ENCODE results near the gene C2orf81.

The C2orf81 gene

GRCh38 chr2:74364533-74365505 is 56.6 kb downstream of the C2orf81 start:
- FAIRE-seq (no peak), DNase-seq (ENCODE audit: insufficient read length, low spot score) (no peak)
